ENCODE measurements around the gene SLC6A16. TPM values are rescaled to one million over a fixed set of nuclear protein-coding genes. Genes with fewer than 3 reads are reported as not detected.

The SLC6A16 gene
- total and polyA plus RNA-seq, 2 of the 8 experiments (the other 6 are each of a cell fraction or from before 2014, with no cell fraction given): 1.1 to 1.5 TPM

GRCh38 chr19:49241769-49242168, 83.2 kb downstream of the SLC6A16 start:
- Histone ChIP-seq H4K20me1 (replicated peaks in 1 of 2; ENCODE audit: control insufficient read depth in 1 of 2, insufficient read depth in 2 of 2, low read length in 2 of 2) (no peaks in the 10 kb centered on the region), H3K14ac (ENCODE audit: insufficient read length) (no peak overlapping the region), H2BK20ac (ENCODE audit: low read length) (no peak overlapping the region), H2AK5ac (ENCODE audit: low read depth, low read length) (no peak overlapping the region), H2BK5ac (ENCODE audit: low read depth, low read length) (no peak overlapping the region), H3K27ac (ENCODE audit: low read depth, low read length) (no peak overlapping the region), H3K36me3 (ENCODE audit: control insufficient read depth in 2 of 4, insufficient read depth in 4 of 4, low read length in 3 of 4) (no peaks in the 10 kb centered on the region), H3K4me1 (replicated peaks in 1 of 4; ENCODE audit: control insufficient read depth in 3 of 4, insufficient read depth in 4 of 4, low read length in 3 of 4) (peaks cover 0 to 3% (median 1%) of the 10 kb centered on the region in 4 experiments; a peak in 2 of 7 replicates), H3K56ac (replicated peaks; ENCODE audit: insufficient read length, low read depth, low read length) (no peak overlapping the region), H4K91ac (replicated peaks; ENCODE audit: insufficient read length, low read length) (no peak overlapping the region), H3K79me2 (ENCODE audit: control insufficient read depth in 1 of 2, insufficient read depth in 2 of 2, low read length in 2 of 2) (no peaks in the 10 kb centered on the region), H2BK15ac (ENCODE audit: low read length) (no peak overlapping the region), H2BK120ac (replicated peaks; ENCODE audit: low read depth, low read length) (no peak overlapping the region), H3K9me3 (ENCODE audit: insufficient read depth in 2 of 2, low read depth in 1 of 2, low read length in 1 of 2) (no peaks in the 10 kb centered on the region), H2BK12ac (ENCODE audit: low read depth, low read length) (no peak overlapping the region), H2AFZ (ENCODE audit: low read length) (no peak overlapping the region), H3K9ac (replicated peaks in 1 of 4; ENCODE audit: extremely low read depth in 1 of 4, low read depth in 3 of 4, low read length in 3 of 4) (no peak overlapping the region), H3K18ac (ENCODE audit: extremely low read depth, low read length) (no peak overlapping the region), H3K4ac (replicated peaks; ENCODE audit: insufficient read length, low read depth, low read length) (no peak overlapping the region), H3K27me3 (replicated peaks in 1 of 4; ENCODE audit: control insufficient read depth in 3 of 4, extremely low read depth in 1 of 4, insufficient read depth in 3 of 4, low read length in 3 of 4) (no peaks in the 10 kb centered on the region), H3K79me1 (ENCODE audit: low read depth, low read length) (no peaks in the 10 kb centered on the region), H3K4me3 (ENCODE audit: extremely low read depth in 1 of 4, insufficient read depth in 2 of 4, low read depth in 3 of 4, low read length in 4 of 4) (no peak overlapping the region), H3K23ac (ENCODE audit: insufficient read length) (no peak overlapping the region), H4K5ac (ENCODE audit: insufficient read length, low read depth, low read length) (no peak overlapping the region), H3K4me2 (ENCODE audit: insufficient read depth in 1 of 2, low read depth in 2 of 2, low read length in 2 of 2) (no peak overlapping the region), H3K23me2 (ENCODE audit: low read depth, low read length) (no peaks in the 10 kb centered on the region), H4K8ac (ENCODE audit: extremely low read depth, insufficient read depth, low read length) (no peak overlapping the region)
- DNase-seq (ENCODE audit: low read depth in 1 of 2, low spot score in 2 of 2) (no peak), FAIRE-seq (no peak)
- WGBS, 2 experiments (ENCODE audit: extremely low coverage in 1 of 2, insufficient coverage in 1 of 2, insufficient read length in 1 of 2, insufficient replicate concordance in 2 of 2, low coverage in 1 of 2, low lambda C conversion rate in 2 of 2, missing lambda C conversion rate in 1 of 2): 79% methylated on average over 7 of the region's 7 CpGs; no CpG with 5 or more reads in 1 of the 2 experiments
- POLR2A ChIA-PET (ENCODE audit: partially characterized antibody): no interaction called here
- no peak for TF ChIP-seq MAX (IDR thresholded peaks at IDR 0.05)
- TF ChIP-seq CHD1 (IDR thresholded peaks at IDR 0.05; ENCODE audit: low read depth, low read length): no peak
- no peak for TF ChIP-seq CTBP2 (IDR thresholded peaks at IDR 0.05; ENCODE audit: borderline replicate concordance, insufficient read depth, insufficient read length, low read length)
- TF ChIP-seq CHD2 (IDR thresholded peaks at IDR 0.05; ENCODE audit: low read length): no peak
- no peak for TF ChIP-seq EP300 (IDR thresholded peaks at IDR 0.05; ENCODE audit: borderline replicate concordance in 1 of 2, low read depth in 2 of 2, low read length in 2 of 2)
- CTCF ChIA-PET (ENCODE audit: partially characterized antibody): interaction anchor here (1.4 to 3.1 kb wide), 2 partner anchors 16 to 20 kb away, joined by 3 to 19 read pairs; no protein-coding TSS in a partner anchor

All from H1 (cell line).